Mucosa of stomach (tissue), 1 donor: ENCODE data around the gene ZBTB16.
A peak's percentile ranks its signal among the peaks of the same experiment; 100 is the strongest.

Source experiments
- H3K27me3 ChIP-seq: one replicate; pipeline ENCODE4 v1.7.0; 2013; ENCODE audit warnings: mild to moderate bottlenecking, low read length; ENCODE audit not compliant: control insufficient read depth, insufficient read depth
- H3K36me3 ChIP-seq: one replicate; pipeline ENCODE4 v1.7.0; 2013; ENCODE audit warnings: low read length; ENCODE audit not compliant: control insufficient read depth, insufficient read depth
- H3K4me1 ChIP-seq: one replicate; pipeline ENCODE4 v1.7.0; 2013; ENCODE audit warnings: mild to moderate bottlenecking, low read length; ENCODE audit not compliant: control insufficient read depth, insufficient read depth
- H3K4me3 ChIP-seq: one replicate; pipeline ENCODE4 v1.7.0; 2013; ENCODE audit warnings: low read length
- H3K9ac ChIP-seq: one replicate; pipeline ENCODE4 v1.7.0; 2013; ENCODE audit warnings: mild to moderate bottlenecking, low read length, moderate library complexity
- H3K9me3 ChIP-seq: one replicate; pipeline ENCODE4 v1.7.0; 2013; ENCODE audit warnings: mild to moderate bottlenecking, low read length, moderate library complexity; ENCODE audit not compliant: control insufficient read depth
- donor health status: Pancreatic carcinoma.

Gene ZBTB16

DNA sequence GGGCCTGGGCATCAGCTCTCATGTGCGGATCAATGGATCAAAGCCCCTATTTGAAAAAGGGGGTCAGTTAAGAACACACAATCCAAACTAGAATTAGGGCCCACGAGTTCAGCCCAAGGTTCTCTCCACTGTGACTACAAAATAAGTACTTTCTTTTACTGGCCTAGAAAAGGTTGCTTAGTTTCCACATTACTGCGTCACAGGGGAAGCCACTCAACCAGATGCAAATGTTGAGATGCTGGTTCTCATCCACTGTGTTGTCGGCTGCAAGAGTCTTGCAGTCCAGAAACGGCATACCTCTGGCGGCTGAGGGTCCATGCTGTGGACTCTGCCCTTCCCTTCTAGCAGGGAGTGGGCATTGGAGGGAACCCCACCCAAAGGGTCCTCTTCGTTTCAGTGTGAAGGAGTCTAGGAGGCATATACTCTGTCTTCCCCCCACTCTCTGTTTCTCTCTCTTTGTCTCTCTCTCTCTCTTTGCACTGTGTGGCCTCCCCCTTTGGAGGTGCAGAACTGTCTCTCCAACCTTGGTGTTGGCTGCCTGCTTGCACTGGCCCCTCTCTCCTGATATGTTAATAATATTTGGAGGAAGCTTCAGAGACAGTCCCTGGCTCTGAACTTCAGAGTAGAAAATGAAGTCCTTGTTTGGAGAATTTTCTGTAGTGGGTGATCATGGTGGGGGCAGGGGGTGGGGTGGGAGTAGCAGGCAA, 137.6 kb downstream of the ZBTB16 start:
- no peaks in the 10 kb centered on the region for H3K9me3 ChIP-seq
- no peaks in the 10 kb centered on the region for H3K27me3 ChIP-seq
- H3K4me1 ChIP-seq: peaks cover 18% of the 10 kb centered on the region
- no peak overlapping the region for H3K9ac ChIP-seq
- H3K4me3 ChIP-seq: no peak overlapping the region
- H3K36me3 ChIP-seq: no peaks in the 10 kb centered on the region

GRCh38 chr11:114197799-114198500, 138.4 kb downstream of the ZBTB16 start:
- Histone ChIP-seq H3K9me3 (no peaks in the 10 kb centered on the region), H3K4me3 (no peak overlapping the region), H3K36me3 (no peaks in the 10 kb centered on the region), H3K9ac (no peak overlapping the region), H3K4me1 (peaks cover 18% of the 10 kb centered on the region), H3K27me3 (no peaks in the 10 kb centered on the region)

DNA sequence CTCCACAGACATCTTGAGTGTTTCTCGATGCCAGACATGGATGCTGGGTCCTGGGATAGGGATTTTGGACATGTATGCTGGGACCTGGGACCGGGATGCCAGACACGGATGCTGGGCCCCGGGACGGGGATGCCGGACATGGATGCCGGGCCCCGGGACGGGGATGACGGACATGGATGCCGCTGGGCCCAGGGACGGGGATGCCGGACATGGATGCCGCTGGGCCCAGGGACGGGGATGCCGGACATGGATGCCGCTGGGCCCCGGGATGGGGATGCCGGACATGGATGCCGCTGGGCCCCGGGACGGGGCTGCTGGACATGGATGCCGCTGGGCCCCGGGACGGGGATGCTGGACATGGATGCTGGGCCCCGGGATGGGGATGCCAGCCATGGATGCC, 139.5 kb downstream of the ZBTB16 start:
- no peaks in the 10 kb centered on the region for H3K9me3 ChIP-seq
- peaks cover 18% of the 10 kb centered on the region for H3K4me1 ChIP-seq
- peak overlapping the region; percentile 30 for H3K9ac ChIP-seq
- H3K36me3 ChIP-seq: no peaks in the 10 kb centered on the region
- H3K27me3 ChIP-seq: no peaks in the 10 kb centered on the region
- H3K4me3 ChIP-seq: no peak overlapping the region

GRCh38 chr11:114200351-114201133, 141.0 kb downstream of the ZBTB16 start:
- H3K9ac ChIP-seq: no peak overlapping the region

GRCh38 chr11:114201219-114201618, 141.7 kb downstream of the ZBTB16 start:
- Histone ChIP-seq H3K27me3 (no peaks in the 10 kb centered on the region), H3K4me3 (no peak overlapping the region), H3K9me3 (no peaks in the 10 kb centered on the region), H3K4me1 (peaks cover 13% of the 10 kb centered on the region), H3K9ac (no peak overlapping the region), H3K36me3 (no peaks in the 10 kb centered on the region)

More at GRCh38 chr11:114200351-114201133, 141.0 kb downstream of the ZBTB16 start:
- no peaks in the 10 kb centered on the region for H3K36me3 ChIP-seq
- H3K9me3 ChIP-seq: no peaks in the 10 kb centered on the region
- H3K4me1 ChIP-seq: peaks cover 18% of the 10 kb centered on the region
- no peak overlapping the region for H3K4me3 ChIP-seq
- H3K27me3 ChIP-seq: no peaks in the 10 kb centered on the region

DNA sequence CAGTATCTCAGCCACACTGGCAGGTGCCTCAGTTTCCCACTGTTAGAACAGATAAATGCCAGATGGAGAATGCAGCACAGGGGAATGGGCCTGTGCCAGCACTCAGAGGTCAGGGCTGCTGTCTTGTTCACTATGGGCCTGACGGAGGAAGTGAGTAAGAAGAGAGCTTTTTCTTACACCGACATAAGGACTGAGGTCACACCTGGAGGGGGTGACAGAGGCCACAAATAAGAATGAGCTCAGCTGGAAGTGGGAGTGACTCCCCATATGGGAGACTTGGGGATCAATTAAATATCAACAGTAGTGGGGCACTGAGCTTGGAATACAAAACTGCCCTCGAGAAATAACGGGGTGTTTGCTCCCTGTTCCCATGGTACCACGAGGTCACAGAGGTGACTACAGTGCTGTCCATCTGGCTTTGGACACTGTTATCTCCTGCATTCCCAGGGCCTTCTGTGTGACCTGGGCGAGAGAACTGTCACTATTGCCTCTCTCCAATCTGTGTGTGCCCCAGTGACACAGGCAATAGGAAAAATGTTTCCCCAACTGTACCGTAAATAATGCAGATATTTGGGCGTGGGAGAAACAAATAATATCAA, 142.6 kb downstream of the ZBTB16 start:
- Histone ChIP-seq H3K27me3 (no peaks in the 10 kb centered on the region), H3K9me3 (no peaks in the 10 kb centered on the region), H3K4me1 (peaks cover 8% of the 10 kb centered on the region), H3K4me3 (no peak overlapping the region), H3K36me3 (no peaks in the 10 kb centered on the region), H3K9ac (no peak overlapping the region)

DNA sequence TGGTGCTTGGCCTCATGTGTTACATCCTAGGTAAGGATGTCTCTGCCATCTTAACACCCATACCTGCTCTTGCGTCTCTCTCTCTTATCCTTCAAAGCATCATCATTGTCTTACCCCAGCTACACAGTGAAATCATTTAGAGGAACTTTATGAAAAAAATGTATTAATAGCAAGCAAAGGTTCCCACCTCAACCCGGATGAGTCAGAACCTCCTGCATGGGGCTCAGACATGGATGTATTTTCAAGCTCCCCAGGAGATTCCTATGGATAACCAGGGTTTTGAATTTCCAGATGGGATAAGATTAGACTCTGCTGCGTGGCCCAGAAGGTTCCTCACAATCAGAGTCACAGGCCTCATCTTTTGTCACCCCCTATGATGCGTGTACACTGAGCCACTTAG, 147.6 kb downstream of the ZBTB16 start:
- no peaks in the 10 kb centered on the region for H3K9me3 ChIP-seq

DNA sequence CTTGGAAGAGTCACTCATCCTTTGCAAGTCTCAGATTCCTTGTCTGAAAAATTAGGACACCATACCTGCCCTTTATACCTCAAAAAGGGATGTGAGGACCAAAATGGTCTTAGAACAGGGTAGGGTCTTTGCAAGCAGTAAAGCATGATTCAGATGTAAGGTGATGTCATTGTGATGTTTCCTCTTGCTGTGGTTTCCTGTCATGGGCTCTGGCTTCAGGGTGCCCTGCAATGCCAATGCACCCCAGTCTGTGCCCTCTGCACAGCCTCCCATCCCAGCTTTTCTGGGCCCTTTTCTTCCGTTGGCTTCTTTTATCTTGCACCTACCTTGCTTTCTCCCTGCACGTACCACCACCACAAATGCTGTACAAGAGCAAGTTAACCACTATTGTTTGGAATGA, 148.9 kb downstream of the ZBTB16 start:
- Histone ChIP-seq H3K36me3 (no peaks in the 10 kb centered on the region), H3K27me3 (no peaks in the 10 kb centered on the region), H3K4me1 (peaks cover 6% of the 10 kb centered on the region)

More for the DNA sequence above, 147.6 kb downstream of the ZBTB16 start:
- H3K9ac ChIP-seq: no peak overlapping the region
- no peaks in the 10 kb centered on the region for H3K27me3 ChIP-seq
- H3K36me3 ChIP-seq: no peaks in the 10 kb centered on the region
- peaks cover 6% of the 10 kb centered on the region for H3K4me1 ChIP-seq
- H3K4me3 ChIP-seq: no peak overlapping the region

GRCh38 chr11:114209343-114209742, 149.8 kb downstream of the ZBTB16 start:
- H3K36me3 ChIP-seq: no peaks in the 10 kb centered on the region
- peaks cover 6% of the 10 kb centered on the region for H3K4me1 ChIP-seq
- no peaks in the 10 kb centered on the region for H3K27me3 ChIP-seq
- H3K9me3 ChIP-seq: no peaks in the 10 kb centered on the region
- H3K4me3 ChIP-seq: no peak overlapping the region
- H3K9ac ChIP-seq: no peak overlapping the region

More for the DNA sequence above, 148.9 kb downstream of the ZBTB16 start:
- H3K9me3 ChIP-seq: no peaks in the 10 kb centered on the region
- no peak overlapping the region for H3K4me3 ChIP-seq
- H3K9ac ChIP-seq: no peak overlapping the region

DNA sequence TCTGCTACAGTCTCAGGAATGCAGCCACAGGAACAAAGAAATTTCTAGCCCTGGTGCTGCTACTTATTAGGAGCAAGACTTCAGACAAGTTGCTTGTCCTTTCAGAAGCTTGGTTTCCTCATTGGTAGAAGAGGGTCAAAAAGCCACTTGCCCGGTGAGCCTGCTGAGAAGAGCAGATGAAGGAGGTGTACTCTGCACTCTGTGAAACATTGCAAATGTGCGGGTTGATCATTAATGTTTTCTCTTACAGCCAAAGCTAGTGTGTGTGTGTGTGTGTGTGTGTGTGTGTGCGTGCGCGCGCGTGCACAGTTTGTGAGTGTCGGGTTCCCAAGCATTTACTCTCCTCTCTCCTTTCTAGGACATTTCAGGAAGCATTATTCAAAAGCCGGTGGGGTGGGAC, 150.4 kb downstream of the ZBTB16 start:
- no peaks in the 10 kb centered on the region for H3K9me3 ChIP-seq
- no peaks in the 10 kb centered on the region for H3K36me3 ChIP-seq
- H3K4me1 ChIP-seq: peaks cover 6% of the 10 kb centered on the region
- no peak overlapping the region for H3K9ac ChIP-seq
- no peaks in the 10 kb centered on the region for H3K27me3 ChIP-seq
- no peak overlapping the region for H3K4me3 ChIP-seq

- Histone ChIP-seq H3K9me3 (no peaks in the 10 kb centered on the region), H3K4me1 (peaks cover 6% of the 10 kb centered on the region), H3K4me3 (no peak overlapping the region), H3K36me3 (no peaks in the 10 kb centered on the region), H3K27me3 (no peaks in the 10 kb centered on the region), H3K9ac (no peak overlapping the region)
Observed at GRCh38 chr11:114211444-114212121, 152.1 kb downstream of the ZBTB16 start.
